Activated effector memory CD4-positive, alpha-beta T cell treated with Interleukin-2 at 50 U/mL for 16 hours (primary cell): ENCODE measurements around the gene ARHGAP22.

Experiments
- DNase-seq: peaks from one replicate; pipeline ENCODE4 v3.0.0-alpha.2; 2020

ARHGAP22 gene

GRCh38 chr10:48550071-48550691 is 54.7 kb downstream of the ARHGAP22 start:
- no peak for DNase-seq

DNA sequence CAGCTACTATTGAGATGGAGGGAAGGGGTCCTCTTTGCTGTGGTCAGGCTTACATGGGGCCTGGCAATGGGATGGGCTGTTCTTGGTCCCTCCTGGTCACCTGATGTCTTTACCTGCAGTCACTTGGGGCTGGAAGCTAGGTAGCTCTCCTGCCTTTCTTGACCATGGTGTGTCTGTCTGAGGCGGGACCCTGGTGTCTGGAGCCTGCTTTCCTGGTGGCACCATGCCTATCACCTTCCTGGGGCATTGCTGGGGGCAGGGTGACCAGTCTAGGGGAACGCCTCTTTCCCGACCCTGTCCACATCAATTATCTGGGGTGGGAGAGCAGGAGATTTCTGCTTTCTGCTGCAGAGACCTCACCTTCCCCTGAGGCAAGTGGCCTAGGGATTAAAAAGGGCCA is 55.6 kb downstream of the ARHGAP22 start:
- DNase-seq = no peak

DNA sequence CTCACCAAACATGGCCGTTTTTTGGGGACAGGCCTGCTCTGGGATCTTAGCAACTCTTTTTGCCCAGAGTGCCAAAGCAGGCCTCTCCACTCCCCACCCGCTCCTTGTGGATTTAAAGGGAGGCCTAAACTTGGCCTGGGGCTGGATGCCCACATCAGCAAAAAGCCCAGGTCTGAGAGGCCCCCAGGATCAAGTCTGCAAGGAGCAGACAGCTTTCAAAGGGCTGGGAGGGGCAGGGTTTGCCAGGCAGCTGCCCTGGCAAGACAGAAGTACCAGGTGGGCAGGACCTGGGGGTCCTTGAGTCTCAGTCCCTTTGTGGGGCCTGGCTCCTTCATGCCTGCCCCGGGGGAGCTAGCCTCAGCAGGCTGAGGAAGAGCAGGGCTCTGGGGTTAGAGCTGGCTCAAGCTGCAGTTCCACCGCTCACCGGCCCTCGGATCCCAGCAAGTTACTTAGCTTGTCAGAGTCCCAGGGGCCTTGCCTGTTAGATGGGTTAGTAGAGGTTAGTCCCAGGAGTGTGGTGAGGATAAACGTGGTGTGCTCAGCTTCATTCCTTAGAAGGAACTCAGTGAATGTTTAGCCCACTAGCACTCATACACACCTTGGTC is 56.2 kb downstream of the ARHGAP22 start:
- DNase-seq = no peak

- DNase-seq = no peak
Observed at GRCh38 chr10:48547981-48548380, 56.9 kb downstream of the ARHGAP22 start.

GRCh38 chr10:48547061-48547895 is 57.6 kb downstream of the ARHGAP22 start:
- DNase-seq = no peak

GRCh38 chr10:48545462-48546145 is 59.3 kb downstream of the ARHGAP22 start:
- DNase-seq = no peak

- no peak for DNase-seq
Observed at GRCh38 chr10:48543182-48543844, 61.6 kb downstream of the ARHGAP22 start.

- no peak for DNase-seq
Observed at GRCh38 chr10:48542471-48543181, 62.2 kb downstream of the ARHGAP22 start.

DNA sequence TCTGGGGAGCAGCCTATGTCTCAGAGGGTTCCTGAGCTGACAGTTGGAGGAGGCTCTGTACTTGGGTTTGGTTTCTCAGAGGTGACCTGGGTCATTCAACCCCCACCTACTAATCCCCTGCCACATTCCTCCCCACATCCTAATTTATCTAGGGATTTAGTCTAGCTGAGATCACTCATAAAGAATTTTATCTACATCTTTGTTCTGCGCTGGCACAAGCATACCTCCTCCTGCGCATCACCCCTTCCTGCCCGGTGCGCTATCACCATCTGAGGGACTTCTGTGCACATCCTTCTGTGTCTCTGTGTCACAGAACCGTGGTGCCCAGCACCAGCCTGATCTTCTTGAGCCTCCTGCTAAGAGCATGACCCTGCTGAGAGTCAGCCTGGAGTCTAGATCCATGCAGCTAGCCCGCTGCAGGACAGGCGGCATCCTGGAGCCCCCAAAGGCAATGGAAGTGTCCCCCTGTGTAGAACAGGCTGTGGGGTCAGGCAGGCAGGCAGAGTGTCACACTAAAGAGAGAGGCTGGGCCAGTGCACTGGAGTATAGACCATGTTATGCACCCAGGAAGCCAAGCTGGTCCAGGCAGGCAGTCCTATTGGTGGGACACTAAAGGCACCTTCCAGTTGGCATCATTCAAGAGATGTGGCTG is 63.6 kb downstream of the ARHGAP22 start:
- no peak for DNase-seq

GRCh38 chr10:48538611-48539010 is 66.3 kb downstream of the ARHGAP22 start:
- no peak for DNase-seq

DNA sequence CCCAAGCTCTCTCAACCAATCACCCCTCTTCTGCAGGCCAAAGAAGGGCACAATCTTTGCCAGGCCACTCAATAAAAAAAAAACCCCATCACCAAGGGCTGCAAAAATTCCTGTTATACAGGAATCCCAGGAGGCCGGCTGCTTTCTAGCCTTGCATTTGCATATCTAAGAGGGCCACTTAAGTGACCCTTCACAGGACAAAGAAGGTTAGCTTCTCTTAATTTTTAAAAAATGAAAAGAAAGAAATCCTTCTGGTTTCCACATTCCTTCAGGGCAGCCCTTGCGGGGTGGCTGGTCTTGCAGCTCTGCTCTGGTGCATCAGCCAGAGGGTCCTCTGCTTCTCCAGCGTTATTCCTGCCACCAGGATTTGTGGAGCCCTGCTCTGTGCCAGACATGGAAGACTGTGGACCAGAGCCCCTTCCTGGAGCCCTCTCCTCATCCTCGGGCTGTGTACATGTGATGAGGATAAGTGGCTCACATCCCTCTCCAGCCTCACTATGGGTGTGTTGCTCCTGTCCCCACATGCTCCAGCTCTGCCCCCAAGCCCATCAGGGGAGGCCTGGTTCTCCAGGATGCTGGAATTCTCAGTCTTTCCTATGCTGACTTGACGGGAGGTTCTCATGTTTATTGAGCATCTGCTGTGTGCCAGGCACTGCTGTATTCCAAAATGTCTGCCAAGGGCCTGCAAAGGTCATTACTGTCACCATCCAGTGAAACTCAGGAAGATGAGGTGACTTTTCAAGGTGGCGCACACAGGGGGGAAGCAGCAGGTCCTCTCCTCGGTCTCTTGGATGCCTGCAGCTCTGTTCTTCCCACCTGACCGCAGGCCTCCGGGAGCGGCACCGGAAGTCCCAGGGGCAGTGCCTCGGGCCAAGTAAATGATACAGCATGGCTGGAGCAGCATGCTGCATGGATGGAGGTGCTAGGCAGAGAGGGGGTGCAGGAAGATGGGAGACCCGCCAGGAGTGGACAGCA is 67.7 kb downstream of the ARHGAP22 start:
- DNase-seq = no peak

GRCh38 chr10:48536156-48536500 is 68.7 kb downstream of the ARHGAP22 start:
- DNase-seq = no peak

GRCh38 chr10:48535416-48536155 is 69.3 kb downstream of the ARHGAP22 start:
- DNase-seq = no peak

DNA sequence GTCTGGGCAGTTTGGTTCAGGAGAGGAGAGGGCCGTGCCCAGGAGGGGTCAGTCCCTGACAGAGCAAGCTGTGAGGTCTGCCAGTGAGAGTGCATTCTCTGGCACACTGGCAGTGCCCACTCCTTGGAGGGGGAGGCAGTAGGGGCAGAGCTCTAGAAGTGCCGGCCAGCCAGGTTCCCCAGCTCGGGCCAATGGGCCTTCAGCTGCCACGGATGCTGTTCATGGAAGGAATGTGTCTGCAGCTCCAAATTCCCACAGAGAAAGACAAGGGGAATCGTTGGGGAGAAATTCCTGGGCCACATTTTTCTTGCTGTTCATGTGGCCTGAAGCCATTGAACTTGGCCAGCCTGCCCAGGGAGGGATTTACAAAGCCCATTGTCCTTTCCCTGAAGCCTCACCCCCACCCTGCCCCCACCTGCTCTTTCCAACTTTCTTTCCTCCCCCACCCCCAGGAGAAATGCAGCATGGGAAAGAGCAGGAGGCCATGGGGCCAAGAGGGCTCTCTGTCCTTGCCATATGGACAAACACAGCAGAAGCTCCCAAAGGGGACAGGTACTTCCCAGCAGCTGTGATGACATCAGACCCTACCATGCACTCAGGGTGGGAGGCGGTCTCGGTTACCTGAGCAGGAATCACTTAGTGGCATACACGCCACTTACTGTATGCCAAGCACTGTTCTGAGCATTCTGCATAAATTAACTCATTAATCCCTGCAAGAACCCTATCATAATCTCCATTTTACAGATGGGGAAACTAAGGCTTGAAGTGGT is 70.7 kb downstream of the ARHGAP22 start:
- no peak for DNase-seq

DNA sequence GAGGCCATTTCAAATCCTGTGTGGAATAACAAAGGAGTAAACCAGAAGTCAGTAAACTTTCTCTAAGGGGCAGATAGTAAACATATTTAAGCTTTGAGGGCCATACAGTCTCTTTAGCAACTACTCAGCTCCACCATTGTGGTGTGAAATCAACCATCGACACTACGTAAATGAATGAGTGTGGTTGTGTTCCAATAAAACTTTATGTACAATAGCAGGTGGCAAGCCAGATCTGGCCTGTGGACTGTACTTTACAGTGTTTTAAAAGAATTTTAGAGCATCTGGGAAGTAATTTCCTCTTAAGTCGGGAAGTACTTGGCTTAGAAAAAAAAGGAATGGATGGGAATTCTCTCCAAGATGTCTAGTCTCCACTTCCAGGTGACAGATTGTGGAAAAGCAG is 71.3 kb downstream of the ARHGAP22 start:
- DNase-seq = no peak

DNA sequence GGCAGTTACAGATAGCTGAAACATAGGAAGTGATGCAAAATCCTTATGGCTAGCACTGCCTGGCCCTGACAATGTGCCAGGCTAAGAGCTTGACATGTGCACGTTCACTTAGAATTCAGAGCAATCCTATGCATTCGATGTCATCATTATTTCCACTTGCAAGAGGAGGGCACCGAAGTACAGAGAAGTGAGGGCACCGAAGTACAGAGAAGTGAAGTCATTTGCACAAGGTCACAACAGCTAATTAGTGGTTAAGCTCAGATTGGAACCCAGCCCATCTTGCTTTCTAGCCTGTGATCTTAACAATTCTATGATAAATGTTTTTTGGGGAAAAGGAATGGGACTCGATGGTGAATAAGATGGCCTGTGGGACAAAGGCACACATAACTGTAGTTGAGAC is 73.4 kb downstream of the ARHGAP22 start:
- no peak for DNase-seq

DNA sequence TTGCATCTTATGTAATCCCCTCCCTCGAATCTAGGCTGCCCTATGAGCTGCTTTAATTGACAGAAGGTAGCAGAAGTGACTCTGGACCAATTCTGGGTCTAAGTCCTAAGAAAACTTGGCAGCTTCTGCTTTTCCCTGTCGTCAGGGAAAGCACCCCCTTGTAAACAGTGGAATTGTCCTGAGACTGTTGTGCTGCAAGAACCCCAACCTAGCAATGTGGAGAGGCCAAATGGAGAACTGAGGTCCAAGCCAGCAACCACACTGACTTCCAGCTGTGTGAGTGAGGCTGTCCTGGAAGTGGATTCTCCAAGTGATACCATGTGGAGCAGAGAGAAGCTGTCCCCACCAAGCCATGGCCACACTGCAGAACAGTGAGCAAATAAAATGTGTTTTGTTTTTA is 75.5 kb downstream of the ARHGAP22 start:
- no peak for DNase-seq

- DNase-seq = no peak
Observed at GRCh38 chr10:48527756-48528155, 77.1 kb downstream of the ARHGAP22 start.
